Astrocyte (in vitro differentiated cells and primary cell): ENCODE results near the gene FOXA1. TPM values are rescaled to one million over a fixed set of nuclear protein-coding genes. Genes with fewer than 3 reads are reported as not detected.

Experiments used
- DNase-seq: peaks from one replicate; pipeline ENCODE4 v3.0.0-alpha.2; 2010; ENCODE audit warnings: low read depth
- FAIRE-seq: peaks from 2 replicates; lab custom pipeline; 2011; peaks lifted over from hg19 to GRCh38; lab: Jason Lieb, UNC
- H2AFZ ChIP-seq: 2 replicates; pipeline ENCODE4 v1.6.0; 2012; ENCODE audit warnings: low read depth, low read length, inconsistent platforms
- H3K27ac ChIP-seq: 2 replicates; pipeline ENCODE4 v1.5.1; 2011; ENCODE audit warnings: low read depth, low read length, inconsistent platforms
- H3K27me3 ChIP-seq: 2 replicates; pipeline ENCODE4 v1.6.0; 2011; ENCODE audit warnings: low read length, inconsistent platforms; ENCODE audit not compliant: insufficient read depth
- H3K36me3 ChIP-seq: 2 replicates; pipeline ENCODE4 v1.5.1; 2011; ENCODE audit warnings: low read length, inconsistent platforms; ENCODE audit not compliant: insufficient read depth
- H3K4me1 ChIP-seq: 2 replicates; pipeline ENCODE4 v1.5.1; 2011; ENCODE audit warnings: low read length, inconsistent platforms; ENCODE audit not compliant: insufficient read depth
- H3K4me2 ChIP-seq: 2 replicates; pipeline ENCODE4 v1.6.0; 2012; ENCODE audit warnings: low read length, inconsistent platforms
- H3K4me3 ChIP-seq: 2 replicates; pipeline ENCODE4 v1.5.1; 2011; ENCODE audit warnings: low read depth, mild to moderate bottlenecking, low read length, inconsistent platforms; ENCODE audit not compliant: insufficient read depth
- H3K79me2 ChIP-seq: 2 replicates; pipeline ENCODE4 v1.6.0; 2012; ENCODE audit warnings: mild to moderate bottlenecking, low read length, inconsistent platforms; ENCODE audit not compliant: insufficient read depth
- H3K9ac ChIP-seq: 2 replicates; pipeline ENCODE4 v1.6.0; 2012; ENCODE audit warnings: mild to moderate bottlenecking, low read length, inconsistent platforms
- H3K9me3 ChIP-seq: 2 replicates; pipeline ENCODE4 v1.5.1; 2012; ENCODE audit warnings: low read depth, mild to moderate bottlenecking, low read length, inconsistent platforms; ENCODE audit not compliant: insufficient read depth
- H4K20me1 ChIP-seq: 2 replicates; pipeline ENCODE4 v1.6.0; 2012; ENCODE audit warnings: low read length, inconsistent platforms; ENCODE audit not compliant: insufficient read depth
- H3K27ac Mint-ChIP-seq: one replicate; pipeline ENCODE4 v1.8.0; 2021; ENCODE audit warnings: mild to moderate bottlenecking, mixed read lengths; ENCODE audit not compliant: unreplicated experiment
- H3K27me3 Mint-ChIP-seq: one replicate; pipeline ENCODE4 v1.8.0; 2021; ENCODE audit warnings: low read depth, mixed read lengths; ENCODE audit not compliant: unreplicated experiment
- H3K36me3 Mint-ChIP-seq: one replicate; pipeline ENCODE4 v1.8.0; 2021; ENCODE audit warnings: low read depth, mixed read lengths; ENCODE audit not compliant: unreplicated experiment
- H3K4me1 Mint-ChIP-seq: one replicate; pipeline ENCODE4 v1.8.0; 2021; ENCODE audit warnings: low read depth, mixed read lengths; ENCODE audit not compliant: unreplicated experiment
- H3K4me3 Mint-ChIP-seq: one replicate; pipeline ENCODE4 v1.8.0; 2021; ENCODE audit warnings: mild to moderate bottlenecking, moderate library complexity, mixed read lengths; ENCODE audit not compliant: unreplicated experiment
- H3K9me3 Mint-ChIP-seq: one replicate; pipeline ENCODE4 v1.8.0; 2021; ENCODE audit warnings: mild to moderate bottlenecking, mixed read lengths; ENCODE audit not compliant: unreplicated experiment
- CTCF ChIP-seq: IDR thresholded peaks from 2 replicates; pipeline ENCODE4 v1.5.1; 2011; ENCODE audit warnings: low read depth, mild to moderate bottlenecking, inconsistent platforms, low read length, moderate library complexity; ENCODE audit not compliant: insufficient read depth
- EZH2 ChIP-seq: IDR thresholded peaks from 2 replicates; pipeline ENCODE4 v1.6.1; 2012; ENCODE audit warnings: mild to moderate bottlenecking, low read length, inconsistent platforms; ENCODE audit not compliant: insufficient read depth
- total RNA-seq: library from RNA; stranded (reverse); gene quantifications from 2 replicates; pipeline ENCODE4 v1.2.1, GENCODE V29; 2021

The FOXA1 gene
- total RNA-seq, 1 donor from 2014 or later = 0.11 TPM

DNA sequence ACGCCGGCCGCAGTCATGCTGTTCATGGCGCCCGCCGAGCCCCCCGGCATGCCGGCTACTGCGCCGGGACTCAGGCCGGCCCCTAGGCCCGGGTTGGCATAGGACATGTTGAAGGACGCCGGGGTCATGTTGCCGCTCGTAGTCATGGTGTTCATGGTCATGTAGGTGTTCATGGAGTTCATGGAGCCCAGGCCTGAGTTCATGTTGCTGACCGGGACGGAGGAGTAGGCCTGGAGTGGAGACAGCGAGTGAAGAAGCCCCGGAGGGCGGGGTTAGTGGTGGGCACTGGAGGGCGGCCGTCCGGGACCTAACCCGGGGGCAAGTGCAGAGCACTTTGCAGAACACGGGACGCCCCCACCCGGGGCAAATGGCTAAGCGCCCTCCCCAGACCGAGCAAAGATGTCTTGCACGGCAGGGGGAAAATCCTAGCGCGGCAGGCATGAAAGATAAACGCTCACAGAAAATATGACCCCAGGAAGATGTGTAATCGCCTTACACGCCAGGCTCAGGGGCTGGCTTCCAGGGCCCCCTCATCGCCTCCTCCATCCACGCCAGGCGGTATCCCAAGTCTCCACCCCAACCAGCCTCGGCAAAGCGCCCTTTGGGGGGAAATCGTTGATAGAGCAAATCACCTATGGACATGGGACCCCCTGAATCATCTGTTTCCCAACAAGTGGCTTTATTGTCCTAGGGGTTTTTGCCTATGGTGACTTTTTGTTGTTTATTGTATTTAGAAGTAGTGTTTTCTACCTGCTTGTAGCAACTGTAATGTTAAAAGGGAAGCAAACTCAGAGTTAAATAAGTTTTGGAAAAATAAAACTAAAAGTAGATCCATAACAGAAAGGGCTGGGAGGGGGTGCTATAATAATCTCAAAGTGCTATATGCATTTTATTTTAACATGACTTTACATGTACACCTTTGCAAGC is 2.3 kb downstream of the FOXA1 start:
- Histone ChIP-seq H3K4me1 (peaks cover 7% of the 10 kb centered on the region), H3K79me2 (no peaks in the 10 kb centered on the region), H2AFZ (no peak overlapping the region), H3K4me3 (no peak overlapping the region), H3K27ac (no peak overlapping the region), H3K27me3 (peaks cover 87% of the 10 kb centered on the region), H3K36me3 (no peaks in the 10 kb centered on the region), H3K4me2 (no peak overlapping the region), H4K20me1 (no peaks in the 10 kb centered on the region), H3K9me3 (no peaks in the 10 kb centered on the region), H3K9ac (no peak overlapping the region)
- Mint-ChIP-seq H3K27ac (peak overlapping the region; percentile 34), H3K36me3 (peaks cover 3% of the 10 kb centered on the region), H3K9me3 (peaks cover 8% of the 10 kb centered on the region), H3K4me3 (no peak overlapping the region), H3K27me3 (peaks cover 77% of the 10 kb centered on the region), H3K4me1 (peaks cover 7% of the 10 kb centered on the region)
- FAIRE-seq (no peak), DNase-seq (no peak)
- peak; percentile 94 for TF ChIP-seq EZH2
- TF ChIP-seq CTCF = no peak

GRCh38 chr14:37591941-37592481 is 3.0 kb downstream of the FOXA1 start:
- no peaks in the 10 kb centered on the region for H3K9me3 ChIP-seq
- Mint-ChIP-seq H3K4me1 (peaks cover 7% of the 10 kb centered on the region), H3K27ac (no peak overlapping the region), H3K27me3 (peaks cover 77% of the 10 kb centered on the region), H3K4me3 (no peak overlapping the region), H3K36me3 (peaks cover 3% of the 10 kb centered on the region), H3K9me3 (peaks cover 8% of the 10 kb centered on the region)
- peaks cover 5% of the 10 kb centered on the region for H4K20me1 ChIP-seq
- no peak overlapping the region for H3K9ac ChIP-seq
- peak overlapping the region; percentile 28 for H2AFZ ChIP-seq
- peaks cover 7% of the 10 kb centered on the region for H3K4me1 ChIP-seq
- no peak overlapping the region for H3K4me2 ChIP-seq
- FAIRE-seq (no peak), DNase-seq (no peak)
- H3K79me2 ChIP-seq = no peaks in the 10 kb centered on the region
- H3K27ac ChIP-seq = no peak overlapping the region
- TF ChIP-seq EZH2 = peak; percentile 96
- TF ChIP-seq CTCF = no peak
- H3K4me3 ChIP-seq = no peak overlapping the region
- peaks cover 86% of the 10 kb centered on the region for H3K27me3 ChIP-seq
- H3K36me3 ChIP-seq = no peaks in the 10 kb centered on the region
